Liver (tissue), 3 donors: Measurements from ENCODE around the gene RPTOR.

Source experiments
- HNF4A ChIP-seq, 2 donors: conservative IDR thresholded peaks; 2 replicates each; pipeline ENCODE4 v1.6.1; 2016; ENCODE audit warnings: antibody characterized with exemption in 2 of 2, mild to moderate bottlenecking in 2 of 2
- RAD21 ChIP-seq, 2 donors: IDR thresholded peaks; 2 replicates each; pipeline ENCODE4 v1.6.1; 2016; ENCODE audit warnings: antibody characterized with exemption in 2 of 2, mild to moderate bottlenecking in 2 of 2
- SP1 ChIP-seq: IDR thresholded peaks from 2 replicates; pipeline ENCODE4 v1.6.1; 2018; ENCODE audit warnings: antibody characterized with exemption, mild to moderate bottlenecking
- TF ChIP-seq, protein P1 (sequence below): fragments of 150-350 bp; IDR thresholded peaks from 2 replicates; pipeline ENCODE4 v1.5.1; 2017; ENCODE audit warnings: improper control_type of control experiment, low read depth, low read length; ENCODE audit not compliant: missing input control
- TF ChIP-seq, protein P2 (sequence below): IDR thresholded peaks from 2 replicates; pipeline ENCODE4 v1.6.1; 2016; ENCODE audit warnings: antibody characterized with exemption
- donor health status: healthy.
- donor health status: healthy.

- no peak for TF ChIP-seq SP1
- TF ChIP-seq, protein P1, sequence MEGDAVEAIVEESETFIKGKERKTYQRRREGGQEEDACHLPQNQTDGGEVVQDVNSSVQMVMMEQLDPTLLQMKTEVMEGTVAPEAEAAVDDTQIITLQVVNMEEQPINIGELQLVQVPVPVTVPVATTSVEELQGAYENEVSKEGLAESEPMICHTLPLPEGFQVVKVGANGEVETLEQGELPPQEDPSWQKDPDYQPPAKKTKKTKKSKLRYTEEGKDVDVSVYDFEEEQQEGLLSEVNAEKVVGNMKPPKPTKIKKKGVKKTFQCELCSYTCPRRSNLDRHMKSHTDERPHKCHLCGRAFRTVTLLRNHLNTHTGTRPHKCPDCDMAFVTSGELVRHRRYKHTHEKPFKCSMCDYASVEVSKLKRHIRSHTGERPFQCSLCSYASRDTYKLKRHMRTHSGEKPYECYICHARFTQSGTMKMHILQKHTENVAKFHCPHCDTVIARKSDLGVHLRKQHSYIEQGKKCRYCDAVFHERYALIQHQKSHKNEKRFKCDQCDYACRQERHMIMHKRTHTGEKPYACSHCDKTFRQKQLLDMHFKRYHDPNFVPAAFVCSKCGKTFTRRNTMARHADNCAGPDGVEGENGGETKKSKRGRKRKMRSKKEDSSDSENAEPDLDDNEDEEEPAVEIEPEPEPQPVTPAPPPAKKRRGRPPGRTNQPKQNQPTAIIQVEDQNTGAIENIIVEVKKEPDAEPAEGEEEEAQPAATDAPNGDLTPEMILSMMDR: no peak
- TF ChIP-seq RAD21 (IDR thresholded peaks at IDR 0.05): no peak
- no peak for TF ChIP-seq HNF4A (conservative IDR thresholded peaks at IDR 0.05)
- TF ChIP-seq, protein P2, sequence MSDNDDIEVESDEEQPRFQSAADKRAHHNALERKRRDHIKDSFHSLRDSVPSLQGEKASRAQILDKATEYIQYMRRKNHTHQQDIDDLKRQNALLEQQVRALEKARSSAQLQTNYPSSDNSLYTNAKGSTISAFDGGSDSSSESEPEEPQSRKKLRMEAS: no peak
Observed at GRCh38 chr17:80663781-80664206, 119.2 kb downstream of the RPTOR start.
